Astrocyte (in vitro differentiated cells and primary cell): ENCODE data around the gene FAF1. TPM values are rescaled to one million over a fixed set of nuclear protein-coding genes. Genes with fewer than 3 reads are reported as not detected.

Source experiments
- DNase-seq: peaks from one replicate; pipeline ENCODE4 v3.0.0-alpha.2; 2010; ENCODE audit warnings: low read depth
- FAIRE-seq: peaks from 2 replicates; lab custom pipeline; 2011; peaks lifted over from hg19 to GRCh38; lab: Jason Lieb, UNC
- H2AFZ ChIP-seq: 2 replicates; pipeline ENCODE4 v1.6.0; 2012; ENCODE audit warnings: low read depth, low read length, inconsistent platforms
- H3K27ac ChIP-seq: 2 replicates; pipeline ENCODE4 v1.5.1; 2011; ENCODE audit warnings: low read depth, low read length, inconsistent platforms
- H3K27me3 ChIP-seq: 2 replicates; pipeline ENCODE4 v1.6.0; 2011; ENCODE audit warnings: low read length, inconsistent platforms; ENCODE audit not compliant: insufficient read depth
- H3K36me3 ChIP-seq: 2 replicates; pipeline ENCODE4 v1.5.1; 2011; ENCODE audit warnings: low read length, inconsistent platforms; ENCODE audit not compliant: insufficient read depth
- H3K4me1 ChIP-seq: 2 replicates; pipeline ENCODE4 v1.5.1; 2011; ENCODE audit warnings: low read length, inconsistent platforms; ENCODE audit not compliant: insufficient read depth
- H3K4me2 ChIP-seq: 2 replicates; pipeline ENCODE4 v1.6.0; 2012; ENCODE audit warnings: low read length, inconsistent platforms
- H3K4me3 ChIP-seq: 2 replicates; pipeline ENCODE4 v1.5.1; 2011; ENCODE audit warnings: low read depth, mild to moderate bottlenecking, low read length, inconsistent platforms; ENCODE audit not compliant: insufficient read depth
- H3K79me2 ChIP-seq: 2 replicates; pipeline ENCODE4 v1.6.0; 2012; ENCODE audit warnings: mild to moderate bottlenecking, low read length, inconsistent platforms; ENCODE audit not compliant: insufficient read depth
- H3K9ac ChIP-seq: 2 replicates; pipeline ENCODE4 v1.6.0; 2012; ENCODE audit warnings: mild to moderate bottlenecking, low read length, inconsistent platforms
- H3K9me3 ChIP-seq: 2 replicates; pipeline ENCODE4 v1.5.1; 2012; ENCODE audit warnings: low read depth, mild to moderate bottlenecking, low read length, inconsistent platforms; ENCODE audit not compliant: insufficient read depth
- H4K20me1 ChIP-seq: 2 replicates; pipeline ENCODE4 v1.6.0; 2012; ENCODE audit warnings: low read length, inconsistent platforms; ENCODE audit not compliant: insufficient read depth
- H3K27ac Mint-ChIP-seq: one replicate; pipeline ENCODE4 v1.8.0; 2021; ENCODE audit warnings: mild to moderate bottlenecking, mixed read lengths; ENCODE audit not compliant: unreplicated experiment
- H3K27me3 Mint-ChIP-seq: one replicate; pipeline ENCODE4 v1.8.0; 2021; ENCODE audit warnings: low read depth, mixed read lengths; ENCODE audit not compliant: unreplicated experiment
- H3K36me3 Mint-ChIP-seq: one replicate; pipeline ENCODE4 v1.8.0; 2021; ENCODE audit warnings: low read depth, mixed read lengths; ENCODE audit not compliant: unreplicated experiment
- H3K4me1 Mint-ChIP-seq: one replicate; pipeline ENCODE4 v1.8.0; 2021; ENCODE audit warnings: low read depth, mixed read lengths; ENCODE audit not compliant: unreplicated experiment
- H3K4me3 Mint-ChIP-seq: one replicate; pipeline ENCODE4 v1.8.0; 2021; ENCODE audit warnings: mild to moderate bottlenecking, moderate library complexity, mixed read lengths; ENCODE audit not compliant: unreplicated experiment
- H3K9me3 Mint-ChIP-seq: one replicate; pipeline ENCODE4 v1.8.0; 2021; ENCODE audit warnings: mild to moderate bottlenecking, mixed read lengths; ENCODE audit not compliant: unreplicated experiment
- EZH2 ChIP-seq: IDR thresholded peaks from 2 replicates; pipeline ENCODE4 v1.6.1; 2012; ENCODE audit warnings: mild to moderate bottlenecking, low read length, inconsistent platforms; ENCODE audit not compliant: insufficient read depth
- total RNA-seq: library from RNA; stranded (reverse); gene quantifications from 2 replicates; pipeline ENCODE4 v1.2.1, GENCODE V29; 2021
- TF ChIP-seq, protein P1 (sequence below): IDR thresholded peaks from 2 replicates; pipeline ENCODE4 v1.5.1; 2011; ENCODE audit warnings: low read depth, mild to moderate bottlenecking, inconsistent platforms, low read length, moderate library complexity; ENCODE audit not compliant: insufficient read depth

FAF1 gene
- total RNA-seq, 1 donor from 2014 or later: 35.4 TPM

DNA sequence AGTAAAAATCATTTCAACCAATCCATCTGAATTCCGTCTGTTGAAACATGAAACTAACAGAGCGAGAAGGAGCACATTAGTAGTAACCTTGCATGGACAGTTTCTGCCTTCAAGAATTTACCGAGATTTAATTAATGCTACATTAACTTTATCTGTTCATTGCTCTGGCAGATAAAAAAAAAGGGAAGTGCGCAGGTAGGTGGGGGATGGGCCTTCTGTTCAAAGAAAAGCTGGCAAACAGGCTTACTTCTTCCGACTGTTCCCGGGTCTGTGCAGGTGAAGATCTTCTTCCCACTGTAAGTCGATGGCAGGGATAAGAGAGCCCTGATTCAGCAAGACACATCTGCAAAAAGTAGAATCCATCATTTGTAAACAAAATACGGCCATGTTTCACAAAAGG lies 364.2 kb downstream of the FAF1 start:
- no peaks in the 10 kb centered on the region for H4K20me1 ChIP-seq
- FAIRE-seq: no peak
- no peak overlapping the region for H3K4me2 ChIP-seq
- Mint-ChIP-seq H3K27ac (no peak overlapping the region), H3K27me3 (no peaks in the 10 kb centered on the region), H3K4me3 (no peak overlapping the region), H3K9me3 (peaks cover 2% of the 10 kb centered on the region), H3K36me3 (no peaks in the 10 kb centered on the region), H3K4me1 (no peaks in the 10 kb centered on the region)
- no peak overlapping the region for H3K4me3 ChIP-seq
- DNase-seq: no peak
- H3K9ac ChIP-seq: no peak overlapping the region
- no peaks in the 10 kb centered on the region for H3K9me3 ChIP-seq
- no peak overlapping the region for H3K27ac ChIP-seq
- H3K27me3 ChIP-seq: no peaks in the 10 kb centered on the region
- no peaks in the 10 kb centered on the region for H3K79me2 ChIP-seq
- TF ChIP-seq, protein P1, sequence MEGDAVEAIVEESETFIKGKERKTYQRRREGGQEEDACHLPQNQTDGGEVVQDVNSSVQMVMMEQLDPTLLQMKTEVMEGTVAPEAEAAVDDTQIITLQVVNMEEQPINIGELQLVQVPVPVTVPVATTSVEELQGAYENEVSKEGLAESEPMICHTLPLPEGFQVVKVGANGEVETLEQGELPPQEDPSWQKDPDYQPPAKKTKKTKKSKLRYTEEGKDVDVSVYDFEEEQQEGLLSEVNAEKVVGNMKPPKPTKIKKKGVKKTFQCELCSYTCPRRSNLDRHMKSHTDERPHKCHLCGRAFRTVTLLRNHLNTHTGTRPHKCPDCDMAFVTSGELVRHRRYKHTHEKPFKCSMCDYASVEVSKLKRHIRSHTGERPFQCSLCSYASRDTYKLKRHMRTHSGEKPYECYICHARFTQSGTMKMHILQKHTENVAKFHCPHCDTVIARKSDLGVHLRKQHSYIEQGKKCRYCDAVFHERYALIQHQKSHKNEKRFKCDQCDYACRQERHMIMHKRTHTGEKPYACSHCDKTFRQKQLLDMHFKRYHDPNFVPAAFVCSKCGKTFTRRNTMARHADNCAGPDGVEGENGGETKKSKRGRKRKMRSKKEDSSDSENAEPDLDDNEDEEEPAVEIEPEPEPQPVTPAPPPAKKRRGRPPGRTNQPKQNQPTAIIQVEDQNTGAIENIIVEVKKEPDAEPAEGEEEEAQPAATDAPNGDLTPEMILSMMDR: no peak
- TF ChIP-seq EZH2: no peak
- H2AFZ ChIP-seq: no peak overlapping the region
- H3K4me1 ChIP-seq: no peaks in the 10 kb centered on the region
- no peaks in the 10 kb centered on the region for H3K36me3 ChIP-seq

- Histone ChIP-seq H3K79me2 (no peaks in the 10 kb centered on the region), H4K20me1 (no peaks in the 10 kb centered on the region), H3K27ac (no peak overlapping the region), H3K4me1 (no peaks in the 10 kb centered on the region), H3K36me3 (no peaks in the 10 kb centered on the region), H3K4me3 (no peak overlapping the region), H3K9ac (no peak overlapping the region), H3K27me3 (no peaks in the 10 kb centered on the region), H3K9me3 (no peaks in the 10 kb centered on the region), H2AFZ (no peak overlapping the region), H3K4me2 (no peak overlapping the region)
- peaks cover 2% of the 10 kb centered on the region for H3K9me3 Mint-ChIP-seq
- no peak overlapping the region for H3K27ac Mint-ChIP-seq
- TF ChIP-seq, protein P1: no peak
- TF ChIP-seq EZH2: no peak
- no peaks in the 10 kb centered on the region for H3K27me3 Mint-ChIP-seq
- no peak overlapping the region for H3K4me3 Mint-ChIP-seq
- no peak for DNase-seq
- no peaks in the 10 kb centered on the region for H3K4me1 Mint-ChIP-seq
- FAIRE-seq: no peak
- no peaks in the 10 kb centered on the region for H3K36me3 Mint-ChIP-seq
Measured at GRCh38 chr1:50593515-50593914, 366.6 kb downstream of the FAF1 start.

GRCh38 chr1:50591598-50591997 lies 368.5 kb downstream of the FAF1 start:
- H3K36me3 ChIP-seq: peaks cover 2% of the 10 kb centered on the region
- H3K9me3 Mint-ChIP-seq: peaks cover 2% of the 10 kb centered on the region
- H3K9me3 ChIP-seq: no peaks in the 10 kb centered on the region
- no peaks in the 10 kb centered on the region for H4K20me1 ChIP-seq
- H3K27ac ChIP-seq: no peak overlapping the region
- DNase-seq (peak; percentile 58), FAIRE-seq (no peak)
- H3K27ac Mint-ChIP-seq: no peak overlapping the region
- H3K27me3 ChIP-seq: no peaks in the 10 kb centered on the region
- no peak overlapping the region for H3K4me3 Mint-ChIP-seq
- H3K79me2 ChIP-seq: no peaks in the 10 kb centered on the region
- no peaks in the 10 kb centered on the region for H3K36me3 Mint-ChIP-seq
- no peak overlapping the region for H3K4me2 ChIP-seq
- no peak overlapping the region for H3K4me3 ChIP-seq
- H3K27me3 Mint-ChIP-seq: no peaks in the 10 kb centered on the region
- no peaks in the 10 kb centered on the region for H3K4me1 Mint-ChIP-seq
- TF ChIP-seq, protein P1: no peak
- TF ChIP-seq EZH2: no peak
- H3K9ac ChIP-seq: no peak overlapping the region
- H3K4me1 ChIP-seq: no peaks in the 10 kb centered on the region
- no peak overlapping the region for H2AFZ ChIP-seq
